GM12801 (cell line): ENCODE results near the gene RAD51B.

Source experiments
- CTCF ChIP-seq: IDR thresholded peaks from one replicate; pipeline ENCODE4 v1.5.1; 2011; ENCODE audit warnings: control low read depth; ENCODE audit not compliant: insufficient read length; ENCODE audit errors: extremely low read depth

The RAD51B gene

GRCh38 chr14:68491793-68492192 lies 672.2 kb downstream of the RAD51B start:
- no peak for TF ChIP-seq CTCF

GRCh38 chr14:68492381-68493151 lies 673.0 kb downstream of the RAD51B start:
- TF ChIP-seq CTCF = no peak

GRCh38 chr14:68493152-68493911 lies 673.8 kb downstream of the RAD51B start:
- TF ChIP-seq CTCF = no peak

- no peak for TF ChIP-seq CTCF
Observed at GRCh38 chr14:68495101-68496039, 675.8 kb downstream of the RAD51B start.

- TF ChIP-seq CTCF = no peak
Observed at GRCh38 chr14:68497011-68497410, 677.4 kb downstream of the RAD51B start.

GRCh38 chr14:68499451-68499850 lies 679.9 kb downstream of the RAD51B start:
- no peak for TF ChIP-seq CTCF

- no peak for TF ChIP-seq CTCF
Observed at GRCh38 chr14:68501171-68501570, 681.6 kb downstream of the RAD51B start.
